HEK293 (cell line): Measurements from ENCODE around the gene PIGBOS1.

ENCODE experiments used
- CTCF ChIA-PET: fragments of 350-600 bp; formaldehyde crosslinking; extraction: SDS; loops from one replicate; lab custom pipeline; 2021; ENCODE audit warnings: antibody characterized with exemption; lab: Yijun Ruan, JAX
- POLR2A ChIA-PET: fragments of 300-600 bp; formaldehyde crosslinking; extraction: SDS; loops from one replicate; lab custom pipeline; 2020; ENCODE audit warnings: antibody characterized with exemption, inconsistent platforms; lab: Yijun Ruan, JAX
- H3K27ac ChIP-seq: fragments of 200-500 bp; sonication (Bioruptor generic); 2 replicates; pipeline ENCODE4 v1.5.1; 2014; ENCODE audit warnings: low read depth, low read length, control low read depth, inconsistent platforms; ENCODE audit errors: extremely low read depth
- H3K36me3 ChIP-seq, 2 experiments: fragments of 200-500 bp in 1 of 2; sonication (Bioruptor generic) in 1 of 2; 1 replicate in 1 of 2; 2 replicates in 1 of 2; pipeline ENCODE4 v1.5.1; 2014 to 2017; ENCODE audit warnings: inconsistent platforms in 2 of 2, low read length in 2 of 2; ENCODE audit not compliant: control insufficient read depth in 2 of 2, insufficient read depth in 1 of 2
- H3K4me1 ChIP-seq: fragments of 200-500 bp; sonication (Bioruptor generic); 2 replicates; pipeline ENCODE4 v1.5.1; 2014; ENCODE audit warnings: mild to moderate bottlenecking, low read length, inconsistent platforms; ENCODE audit not compliant: control insufficient read depth, insufficient read depth
- H3K4me3 ChIP-seq: 2 replicates; pipeline ENCODE4 v1.5.1; 2011; ENCODE audit warnings: low read depth, mild to moderate bottlenecking, control low read depth, low read length, moderate library complexity
- H3K9me3 ChIP-seq: fragments of 200-500 bp; sonication (Bioruptor generic); 2 replicates; pipeline ENCODE4 v1.5.1; 2014; ENCODE audit warnings: low read depth, low read length, inconsistent platforms; ENCODE audit not compliant: control insufficient read depth, insufficient read depth
- ZBTB21 ChIP-seq: fragments of 450-650 bp; formaldehyde crosslinking; IDR thresholded peaks from 2 replicates; pipeline ENCODE4 v1.5.1; 2017; ENCODE audit warnings: missing biosample characterization, missing genetic modification characterization
- ZEB2 ChIP-seq: fragments of 450-650 bp; formaldehyde crosslinking; IDR thresholded peaks from 2 replicates; pipeline ENCODE4 v1.5.1; 2016; ENCODE audit warnings: missing biosample characterization, missing genetic modification characterization
- ZNF121 ChIP-seq: fragments of 450-650 bp; formaldehyde crosslinking; IDR thresholded peaks from 2 replicates; pipeline ENCODE4 v1.5.1; 2016; ENCODE audit warnings: missing biosample characterization, missing genetic modification characterization
- ZNF274 ChIP-seq, 2 experiments: fragments of 200-500 bp in 1 of 2; fragments of 450-650 bp in 1 of 2; sonication (Bioruptor generic) in 1 of 2; formaldehyde crosslinking in 1 of 2; IDR thresholded peaks; 2 replicates each; pipeline versions ENCODE4 v1.5.1 to v1.6.1; 2014 to 2016; ENCODE audit warnings: borderline replicate concordance in 1 of 2, inconsistent platforms in 1 of 2, low read length in 1 of 2, missing biosample characterization in 1 of 2, missing genetic modification characterization in 1 of 2
- ZNF362 ChIP-seq: fragments of 450-650 bp; formaldehyde crosslinking; IDR thresholded peaks from 2 replicates; pipeline ENCODE4 v1.5.1; 2016; ENCODE audit warnings: missing biosample characterization, missing genetic modification characterization
- ZNF629 ChIP-seq: fragments of 450-650 bp; formaldehyde crosslinking; IDR thresholded peaks from 2 replicates; pipeline ENCODE4 v1.5.1; 2017; ENCODE audit warnings: missing biosample characterization, missing genetic modification characterization
- ZNF76 ChIP-seq: fragments of 450-650 bp; formaldehyde crosslinking; IDR thresholded peaks from 2 replicates; pipeline ENCODE4; 2016; ENCODE audit warnings: low read depth, missing biosample characterization, missing genetic modification characterization, borderline replicate concordance
- ZNF785 ChIP-seq: fragments of 450-650 bp; formaldehyde crosslinking; IDR thresholded peaks from 2 replicates; pipeline ENCODE4 v1.5.1; 2016; ENCODE audit warnings: missing biosample characterization, missing genetic modification characterization
- ZSCAN30 ChIP-seq: fragments of 450-650 bp; IDR thresholded peaks from 2 replicates; pipeline ENCODE4 v1.5.1; 2018; ENCODE audit warnings: missing biosample characterization, mild to moderate bottlenecking, missing genetic modification characterization, moderate library complexity
- TF ChIP-seq, protein P1 (sequence below): fragments of 450-650 bp; formaldehyde crosslinking; IDR thresholded peaks from 2 replicates; pipeline ENCODE4 v1.5.1; 2016; ENCODE audit warnings: missing biosample characterization, missing genetic modification characterization, low read depth
- TF ChIP-seq, protein P2 (sequence below): fragments of 450-650 bp; formaldehyde crosslinking; IDR thresholded peaks from 2 replicates; pipeline ENCODE4 v1.5.1; 2016; ENCODE audit warnings: missing biosample characterization, missing genetic modification characterization

The PIGBOS1 gene

GRCh38 chr15:55366981-55367380 lies 48.1 kb upstream of the PIGBOS1 start (continued):
- TF ChIP-seq, protein P1, sequence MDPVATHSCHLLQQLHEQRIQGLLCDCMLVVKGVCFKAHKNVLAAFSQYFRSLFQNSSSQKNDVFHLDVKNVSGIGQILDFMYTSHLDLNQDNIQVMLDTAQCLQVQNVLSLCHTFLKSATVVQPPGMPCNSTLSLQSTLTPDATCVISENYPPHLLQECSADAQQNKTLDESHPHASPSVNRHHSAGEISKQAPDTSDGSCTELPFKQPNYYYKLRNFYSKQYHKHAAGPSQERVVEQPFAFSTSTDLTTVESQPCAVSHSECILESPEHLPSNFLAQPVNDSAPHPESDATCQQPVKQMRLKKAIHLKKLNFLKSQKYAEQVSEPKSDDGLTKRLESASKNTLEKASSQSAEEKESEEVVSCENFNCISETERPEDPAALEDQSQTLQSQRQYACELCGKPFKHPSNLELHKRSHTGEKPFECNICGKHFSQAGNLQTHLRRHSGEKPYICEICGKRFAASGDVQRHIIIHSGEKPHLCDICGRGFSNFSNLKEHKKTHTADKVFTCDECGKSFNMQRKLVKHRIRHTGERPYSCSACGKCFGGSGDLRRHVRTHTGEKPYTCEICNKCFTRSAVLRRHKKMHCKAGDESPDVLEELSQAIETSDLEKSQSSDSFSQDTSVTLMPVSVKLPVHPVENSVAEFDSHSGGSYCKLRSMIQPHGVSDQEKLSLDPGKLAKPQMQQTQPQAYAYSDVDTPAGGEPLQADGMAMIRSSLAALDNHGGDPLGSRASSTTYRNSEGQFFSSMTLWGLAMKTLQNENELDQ (tag by site-specific recombination) = no peak
- no peak for TF ChIP-seq ZNF362 (tag by site-specific recombination)
- TF ChIP-seq, protein P2, sequence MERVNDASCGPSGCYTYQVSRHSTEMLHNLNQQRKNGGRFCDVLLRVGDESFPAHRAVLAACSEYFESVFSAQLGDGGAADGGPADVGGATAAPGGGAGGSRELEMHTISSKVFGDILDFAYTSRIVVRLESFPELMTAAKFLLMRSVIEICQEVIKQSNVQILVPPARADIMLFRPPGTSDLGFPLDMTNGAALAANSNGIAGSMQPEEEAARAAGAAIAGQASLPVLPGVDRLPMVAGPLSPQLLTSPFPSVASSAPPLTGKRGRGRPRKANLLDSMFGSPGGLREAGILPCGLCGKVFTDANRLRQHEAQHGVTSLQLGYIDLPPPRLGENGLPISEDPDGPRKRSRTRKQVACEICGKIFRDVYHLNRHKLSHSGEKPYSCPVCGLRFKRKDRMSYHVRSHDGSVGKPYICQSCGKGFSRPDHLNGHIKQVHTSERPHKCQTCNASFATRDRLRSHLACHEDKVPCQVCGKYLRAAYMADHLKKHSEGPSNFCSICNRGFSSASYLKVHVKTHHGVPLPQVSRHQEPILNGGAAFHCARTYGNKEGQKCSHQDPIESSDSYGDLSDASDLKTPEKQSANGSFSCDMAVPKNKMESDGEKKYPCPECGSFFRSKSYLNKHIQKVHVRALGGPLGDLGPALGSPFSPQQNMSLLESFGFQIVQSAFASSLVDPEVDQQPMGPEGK (tag by site-specific recombination) = no peak
- TF ChIP-seq, all 188 proteins: peak for 0

- TF ChIP-seq ZNF274 (IDR thresholded peaks at IDR 0.05; ENCODE audit: low read length) (no peak), ZNF274 (tag by site-specific recombination; IDR thresholded peaks at IDR 0.05; ENCODE audit: borderline replicate concordance) (no peak), ZBTB21 (no peak), ZSCAN30 (tag by site-specific recombination) (no peak), ZNF121 (tag by site-specific recombination) (0 out of 2 replicates have a peak, but pooled peaks have one; percentile 37)
- TF ChIP-seq, protein P1 (tag by site-specific recombination) = no peak
- Histone ChIP-seq H3K4me3 (no peak overlapping the region), H3K4me1 (no peaks in the 10 kb centered on the region), H3K9me3 (no peaks in the 10 kb centered on the region), H3K27ac (no peak overlapping the region), H3K36me3 (no peaks in the 10 kb centered on the region; a peak in 1 of 3 replicates)
- CTCF ChIA-PET = no interaction called here
- POLR2A ChIA-PET = no interaction called here
Observed at GRCh38 chr15:55362641-55363040, 43.7 kb upstream of the PIGBOS1 start.

- ChIA-PET POLR2A (no interaction called here), CTCF (interaction anchor here (0.6 to 0.9 kb wide), 3 partner anchors 10 to 252 kb away, joined by 3 read pairs; no protein-coding TSS in a partner anchor)
Observed at GRCh38 chr15:55361048-55361447, 42.1 kb upstream of the PIGBOS1 start.

More at GRCh38 chr15:55361048-55361447, 42.1 kb upstream of the PIGBOS1 start:
- H3K4me1 ChIP-seq = no peaks in the 10 kb centered on the region
- no peak overlapping the region for H3K27ac ChIP-seq
- H3K4me3 ChIP-seq = no peak overlapping the region
- H3K9me3 ChIP-seq = no peaks in the 10 kb centered on the region
- TF ChIP-seq ZNF629 (tag by site-specific recombination) (no peak), ZNF76 (tag by site-specific recombination) (no peak), ZEB2 (tag by site-specific recombination) (no peak), ZNF785 (tag by site-specific recombination) (no peak)
- TF ChIP-seq, protein P2 (tag by site-specific recombination) = no peak
- no peaks in the 10 kb centered on the region; a peak in 1 of 3 replicates for H3K36me3 ChIP-seq
